ENCODE measurements around the gene GSPT1. TPM values are rescaled to one million over a fixed set of nuclear protein-coding genes. Genes with fewer than 3 reads are reported as not detected.
"Not testable (repeated sequence)": the region's sequence is repeated elsewhere in the genome, so short reads cannot be mapped to it uniquely, and the experiment has no call there.

GSPT1 gene
- 89.0 and 91.1 TPM in 2 replicates for total RNA-seq

- peak; percentile 70 for DNase-seq (ENCODE audit: extremely low read depth, low read depth, low spot score)
Measured at GRCh38 chr16:11915644-11916523, at the start of gene GSPT1. GSPT1 (minus strand) TSS chr16:11915956; CDS start chr16:11915720, 236 bp downstream.

GRCh38 chr16:11964761-11965551 is 49.2 kb upstream of the GSPT1 start, which contains the start of gene TNFRSF17:
TNFRSF17 (plus strand) TSS chr16:11965210; CDS start chr16:11965325, 115 bp downstream.
- DNase-seq (ENCODE audit: extremely low read depth, low read depth, low spot score), result no peak

DNA sequence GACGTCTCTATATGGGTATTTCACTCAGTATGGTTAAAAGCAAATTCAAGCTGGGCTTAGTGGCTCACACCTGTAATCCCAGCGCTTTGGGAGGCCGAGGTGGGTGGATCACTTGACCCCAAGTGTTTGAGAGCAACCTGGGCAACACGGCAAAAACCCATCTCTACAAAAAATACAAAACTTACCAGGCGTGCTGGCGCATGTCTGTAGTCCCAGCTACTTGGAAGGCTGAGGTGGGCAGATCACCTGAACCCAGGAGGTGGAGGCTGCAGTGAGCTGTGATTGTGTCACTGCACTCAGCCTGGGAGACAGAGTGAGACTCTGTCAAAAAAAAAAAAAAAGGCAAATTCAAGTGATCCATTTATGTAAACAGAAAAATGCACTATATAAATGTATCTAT is 48.0 kb upstream of the GSPT1 start:
- no peak for DNase-seq (ENCODE audit: extremely low read depth, low read depth, low spot score)

DNA sequence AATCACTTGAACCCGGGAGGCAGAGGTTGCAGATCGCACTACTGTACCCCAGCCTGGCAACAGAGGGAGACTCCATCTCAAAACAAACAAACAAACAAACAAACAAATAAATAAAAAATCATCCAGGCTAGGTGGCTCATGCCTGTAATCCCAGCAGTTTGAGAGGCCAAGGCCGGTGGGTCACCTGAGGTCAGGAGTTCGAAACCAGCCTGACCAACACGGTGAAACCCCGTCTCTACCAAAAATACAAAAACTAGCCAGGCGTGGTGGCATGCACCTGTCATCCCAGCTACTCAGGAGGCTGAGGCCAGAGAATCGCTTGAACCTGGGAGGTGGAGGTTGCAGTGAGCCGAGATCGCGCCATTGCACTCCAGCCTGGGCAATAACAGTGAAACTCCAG is 47.2 kb upstream of the GSPT1 start:
- not testable (repeated sequence) for DNase-seq (ENCODE audit: extremely low read depth, low read depth, low spot score)

GRCh38 chr16:11962457-11962856 is 46.7 kb upstream of the GSPT1 start:
- DNase-seq (ENCODE audit: extremely low read depth, low read depth, low spot score), result not testable (repeated sequence)

DNA sequence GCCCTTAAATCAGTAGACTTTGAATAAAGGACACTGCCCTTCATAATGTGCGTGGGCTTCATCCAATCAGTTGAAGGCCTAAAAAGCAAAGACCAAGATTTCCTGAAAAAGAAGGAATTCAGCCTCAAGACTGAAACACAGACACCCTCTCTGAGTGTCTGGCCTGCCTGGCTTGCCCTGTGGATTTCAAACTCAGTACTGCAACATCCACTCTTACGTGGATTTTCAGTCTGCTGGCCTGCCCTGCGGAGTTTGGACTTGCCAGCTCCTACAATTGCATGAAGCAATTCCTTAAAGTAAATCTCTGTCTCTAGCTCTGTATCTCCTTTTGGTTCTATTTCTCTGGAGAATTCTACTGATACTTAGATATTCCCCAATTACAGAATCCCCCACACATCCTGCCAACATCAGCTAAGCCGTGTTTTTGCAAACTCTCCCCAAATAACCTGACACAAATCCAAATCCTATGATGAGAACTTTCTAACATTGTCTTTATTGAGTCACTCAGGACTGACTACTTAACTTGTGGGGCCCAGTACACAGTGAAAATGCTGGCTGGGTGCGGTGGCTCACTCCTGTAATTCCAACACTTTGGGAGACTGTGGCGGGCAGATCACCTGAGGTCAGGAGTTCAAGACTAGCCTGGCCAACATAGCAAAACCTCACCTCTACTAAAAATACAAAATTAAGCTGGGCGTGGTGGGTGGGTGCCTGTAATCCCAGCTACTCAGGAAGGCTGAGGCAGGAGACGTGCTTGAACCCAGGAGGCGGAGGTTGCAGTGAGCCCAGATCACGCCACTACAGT is 42.0 kb upstream of the GSPT1 start:
- no peak for DNase-seq (ENCODE audit: extremely low read depth, low read depth, low spot score)

GRCh38 chr16:11956558-11956957 is 40.8 kb upstream of the GSPT1 start:
- DNase-seq (ENCODE audit: extremely low read depth, low read depth, low spot score), result no peak

DNA sequence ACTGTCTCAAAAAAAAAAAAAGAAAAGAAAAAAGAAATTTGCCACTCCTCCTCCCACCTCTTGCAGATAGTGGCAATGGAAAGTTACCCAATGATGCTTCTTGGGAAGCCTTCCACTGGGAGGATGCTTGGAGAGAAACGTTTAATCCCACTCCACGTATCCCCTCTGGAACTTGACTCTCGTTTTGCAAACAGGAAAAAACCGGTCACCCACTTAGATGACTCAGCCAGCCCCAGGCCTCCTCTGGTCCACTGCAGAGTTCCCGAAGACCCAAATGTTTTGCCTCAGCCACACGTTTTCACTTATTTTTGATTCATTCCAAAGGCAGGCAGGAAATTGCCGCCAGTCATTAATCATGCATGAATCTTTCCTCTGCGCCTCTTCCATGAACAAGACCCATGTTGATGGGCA is 40.0 kb upstream of the GSPT1 start:
- DNase-seq (ENCODE audit: extremely low read depth, low read depth, low spot score), result no peak

DNA sequence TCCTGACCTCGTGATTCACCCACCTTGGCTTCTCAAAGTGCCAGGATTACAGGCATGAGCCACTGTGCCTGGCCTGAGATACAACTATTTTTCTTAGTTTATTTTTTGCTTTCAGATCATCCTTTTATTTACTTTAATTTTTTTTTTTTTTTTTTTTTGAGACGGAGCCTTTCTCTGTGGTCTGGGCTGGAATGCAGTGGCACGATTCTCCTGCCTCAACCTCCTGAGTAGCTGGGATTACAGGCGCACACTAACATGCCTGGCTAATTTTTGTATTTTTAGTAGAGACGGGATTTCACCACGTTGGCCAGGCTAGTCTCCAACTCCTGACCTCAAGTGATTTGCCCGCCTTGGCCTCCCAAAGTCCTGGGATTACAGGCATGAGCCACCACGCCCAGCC is 37.8 kb upstream of the GSPT1 start:
- DNase-seq (ENCODE audit: extremely low read depth, low read depth, low spot score), result not testable (repeated sequence)

- DNase-seq (ENCODE audit: extremely low read depth, low read depth, low spot score), result no peak
Measured at GRCh38 chr16:11950388-11950787, 34.6 kb upstream of the GSPT1 start.

DNA sequence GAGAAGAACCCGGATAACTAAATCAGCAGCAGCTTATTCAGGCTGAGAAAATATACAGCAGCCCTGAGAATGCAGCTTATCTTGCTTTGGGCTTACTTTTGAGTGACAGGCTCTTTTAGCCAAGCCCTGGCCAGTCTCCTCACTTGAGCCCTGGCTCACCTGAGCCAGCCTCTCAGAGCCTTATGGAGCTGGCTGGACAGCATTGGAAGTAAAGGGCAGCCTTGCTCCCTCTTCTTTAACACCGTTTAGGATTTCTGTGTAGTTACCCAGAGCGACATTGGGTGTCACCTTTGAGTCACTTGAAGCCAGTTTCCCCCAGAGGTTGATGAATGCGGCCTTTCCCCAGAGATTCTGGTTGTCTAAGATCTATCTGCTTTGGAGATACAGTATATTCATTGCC is 33.8 kb upstream of the GSPT1 start:
- peak; percentile 14 for DNase-seq (ENCODE audit: extremely low read depth, low read depth, low spot score)

DNA sequence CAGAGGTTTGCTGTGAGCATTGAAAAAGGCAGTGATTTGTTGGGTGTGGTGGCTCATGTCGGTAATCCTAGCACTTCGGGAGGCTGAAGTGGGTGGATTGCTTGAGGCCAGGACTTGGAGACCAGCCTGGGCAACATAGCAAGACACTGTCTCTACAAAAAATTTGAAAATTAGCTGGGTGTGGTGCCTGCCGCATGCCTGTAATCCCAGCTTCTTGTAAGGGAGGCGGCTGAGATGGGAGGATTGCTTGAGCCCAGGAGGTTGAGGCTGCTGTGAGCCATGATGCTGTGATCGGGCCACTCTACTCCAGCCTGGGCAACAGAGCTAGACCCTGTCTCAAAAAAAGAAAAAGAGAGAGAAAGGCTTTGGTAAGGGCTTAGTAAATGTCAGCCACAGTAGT is 33.1 kb upstream of the GSPT1 start:
- no peak for DNase-seq (ENCODE audit: extremely low read depth, low read depth, low spot score)

GRCh38 chr16:11946433-11946832 is 30.7 kb upstream of the GSPT1 start:
- no peak for DNase-seq (ENCODE audit: extremely low read depth, low read depth, low spot score)

DNA sequence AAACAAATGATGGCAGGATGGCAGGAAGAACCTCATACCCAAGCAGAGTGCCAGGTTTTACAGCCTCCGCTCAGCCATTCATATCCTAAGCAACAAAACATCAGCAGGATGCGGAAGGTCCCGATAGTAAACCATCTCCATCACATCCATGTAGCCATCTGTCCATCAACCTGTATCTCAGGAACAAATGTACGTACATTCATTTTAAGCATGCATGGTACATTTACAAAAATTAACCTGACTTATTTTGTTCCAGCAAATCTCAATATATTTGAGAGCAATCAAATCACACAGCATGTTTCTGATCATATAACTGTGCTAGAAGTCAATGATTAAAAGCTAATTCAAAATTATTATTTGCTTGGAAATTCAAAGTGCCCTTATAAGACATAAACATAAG is 26.2 kb upstream of the GSPT1 start, which contains the start of gene NPIPB2:
NPIPB2 (minus strand) TSS at position 101 of the 400 bp plus-strand sequence; CDS start at position 101, 0 bp downstream.
- DNase-seq (ENCODE audit: extremely low read depth, low read depth, low spot score), result not testable (repeated sequence)

- not testable (repeated sequence) for DNase-seq (ENCODE audit: extremely low read depth, low read depth, low spot score)
Measured at GRCh38 chr16:11927350-11927749, 11.6 kb upstream of the GSPT1 start.

DNA sequence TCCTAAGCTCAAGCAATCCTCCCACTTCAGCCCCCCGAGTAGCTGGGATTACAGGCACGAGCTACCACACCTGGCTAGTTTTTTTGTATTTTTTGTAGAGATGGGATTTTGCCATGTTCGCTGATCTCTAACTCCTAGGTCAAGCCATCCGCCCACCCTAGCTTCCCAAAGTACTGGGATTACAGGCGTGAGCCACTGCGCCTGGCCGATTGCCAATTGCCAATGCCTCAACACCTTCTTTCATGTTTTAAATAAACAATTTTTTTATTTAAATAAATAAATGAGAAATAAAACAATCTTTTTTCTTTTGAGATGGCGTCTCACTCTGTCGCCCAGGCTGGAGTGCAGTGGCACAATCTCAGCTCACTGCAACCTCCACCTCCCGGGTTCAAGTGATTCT is 8.3 kb upstream of the GSPT1 start:
- DNase-seq (ENCODE audit: extremely low read depth, low read depth, low spot score), result not testable (repeated sequence)

DNA sequence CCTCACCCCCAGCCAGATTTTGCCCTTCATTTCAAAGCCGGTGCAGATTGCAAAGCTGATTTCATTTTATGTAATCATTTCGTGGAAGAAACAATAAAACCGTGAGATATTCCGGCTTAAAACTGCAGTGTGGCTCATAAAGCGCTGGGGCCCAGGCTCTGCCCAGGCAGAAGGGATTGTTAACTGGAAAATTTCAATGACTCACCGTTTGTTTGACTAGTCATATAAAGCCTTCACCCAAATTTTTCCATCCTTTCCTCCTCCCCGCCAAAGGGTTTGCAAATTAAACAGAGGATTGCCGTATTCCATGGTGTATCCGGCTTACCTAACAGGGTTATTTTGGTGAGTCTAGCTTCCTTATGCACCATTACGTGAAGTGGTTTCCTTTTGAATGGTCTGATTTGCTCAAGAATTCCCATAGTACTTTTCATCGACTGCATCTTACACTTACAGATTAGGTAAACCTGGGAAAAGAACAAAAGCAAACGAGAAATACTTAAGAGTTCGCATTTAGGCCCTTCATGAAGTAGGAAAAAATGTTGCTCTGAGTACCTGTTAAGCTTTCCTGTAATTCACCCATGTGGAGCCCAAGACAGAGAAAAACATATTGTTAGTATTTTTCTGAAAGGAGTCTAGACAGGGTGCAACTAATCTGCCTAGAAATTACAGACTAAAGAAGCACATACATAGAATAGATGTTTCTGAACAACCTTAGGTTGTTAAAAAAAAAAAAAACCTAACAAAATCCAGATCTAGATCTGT is 949 bp upstream of the GSPT1 start:
- no peak for DNase-seq (ENCODE audit: extremely low read depth, low read depth, low spot score)

DNA sequence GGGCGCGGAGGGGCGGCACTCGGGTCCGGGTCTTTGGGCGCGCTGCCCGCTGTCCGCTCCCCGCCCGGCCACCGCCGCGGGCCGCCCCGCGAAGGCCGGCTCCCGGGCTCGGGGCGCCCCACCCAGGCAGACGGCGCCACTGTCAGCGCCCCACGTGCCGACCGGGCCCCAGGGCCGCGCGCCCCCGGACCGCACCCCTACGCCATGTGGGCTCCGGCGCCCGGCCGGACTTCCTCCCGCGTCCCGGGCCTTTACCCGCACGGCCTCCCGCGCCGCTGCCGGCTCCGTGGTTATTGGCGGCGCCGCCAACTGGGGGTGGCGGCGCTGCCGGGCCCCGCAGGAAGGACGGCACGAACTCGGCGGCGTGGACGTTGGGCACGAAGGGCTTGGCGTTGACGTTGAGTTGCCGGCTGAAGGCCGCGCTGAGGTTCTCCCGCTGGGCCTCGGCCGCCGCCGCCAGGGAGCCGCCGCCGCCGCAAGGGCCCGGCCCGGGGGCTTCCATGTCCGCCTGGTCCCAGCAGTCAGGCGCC is 577 bp downstream of the GSPT1 start:
- no peak for DNase-seq (ENCODE audit: extremely low read depth, low read depth, low spot score)

DNA sequence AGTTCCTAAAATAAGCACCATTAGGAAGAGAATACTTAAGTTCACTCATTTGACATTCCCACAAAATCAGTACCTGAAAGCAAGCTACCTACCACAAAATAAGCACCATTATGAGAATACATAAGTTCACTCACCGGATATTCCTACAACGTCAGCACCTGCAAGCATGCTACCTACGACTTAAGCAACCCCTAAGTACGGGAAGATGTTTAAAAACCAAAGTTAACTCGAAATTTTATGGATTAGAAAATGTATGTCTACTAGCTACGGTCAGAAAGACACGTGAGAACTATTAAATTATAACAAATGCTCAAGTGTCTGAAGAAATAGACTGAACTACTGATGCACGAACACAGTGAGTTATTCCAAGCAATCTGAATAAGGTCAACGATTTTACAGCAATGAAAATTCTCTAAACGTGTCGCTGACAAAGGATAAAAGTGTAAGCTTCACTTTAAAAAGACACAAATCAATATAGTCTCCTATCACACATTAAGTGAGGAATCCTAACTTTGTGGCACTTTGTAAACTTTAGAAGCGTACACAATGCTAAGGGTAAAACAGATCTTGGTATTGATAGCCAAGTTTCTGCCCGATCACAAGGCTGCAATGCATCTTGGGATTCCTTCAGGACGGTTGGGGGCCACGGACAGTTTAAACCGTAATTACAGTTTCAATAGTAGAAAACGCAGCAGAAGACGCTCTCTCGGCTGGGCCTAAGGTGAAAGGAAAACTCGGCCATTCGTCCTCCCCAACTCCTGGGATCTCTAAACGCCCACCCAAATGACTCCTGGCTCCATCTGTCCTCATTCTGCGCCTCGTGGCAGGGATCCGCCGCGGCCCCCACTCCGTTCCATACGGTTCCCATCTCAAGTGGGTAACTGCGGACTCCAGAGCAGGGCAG is 1.3 kb downstream of the GSPT1 start:
- DNase-seq (ENCODE audit: extremely low read depth, low read depth, low spot score), result no peak
